Measurements from ENCODE around the gene EFCAB13. TPM values are rescaled to one million over a fixed set of nuclear protein-coding genes. Genes with fewer than 3 reads are reported as not detected.
A peak's percentile ranks its signal among the peaks of the same experiment; 100 is the strongest.

Gene EFCAB13
- total RNA-seq, 2 experiments from 2014 or later: 12.6 to 13.5 TPM

GRCh38 chr17:47317119-47317518 lies 6.6 kb upstream of the EFCAB13 start:
- no peak overlapping the region for H3K27ac ChIP-seq (ENCODE audit: low read depth in 1 of 2, low read length in 2 of 2)
- Mint-ChIP-seq H3K4me3 (no peak overlapping the region), H3K4me1 (ENCODE audit: low read depth) (no peaks in the 10 kb centered on the region), H3K27me3 (no peaks in the 10 kb centered on the region), H3K27ac (no peak overlapping the region), H3K9me3 (no peaks in the 10 kb centered on the region), H3K36me3 (ENCODE audit: low read depth) (no peaks in the 10 kb centered on the region)
- DNase-seq (no peak), ATAC-seq (ENCODE audit: poor library complexity) (no peak)
- H3K4me1 ChIP-seq (ENCODE audit: insufficient read depth, low read length): no peaks in the 10 kb centered on the region
- CTCF ChIA-PET: no interaction called here
- H3K9me3 ChIP-seq (ENCODE audit: control insufficient read depth in 1 of 2, insufficient read depth in 1 of 2, low read length in 2 of 2): no peaks in the 10 kb centered on the region
- intact Hi-C loops (cut with DNase I, micrococcal nuclease): no loop called here
- TF ChIP-seq CTCF (IDR thresholded peaks at IDR 0.05): no peak
- H3K27me3 ChIP-seq (ENCODE audit: control insufficient read depth in 1 of 2, insufficient read depth in 2 of 2, low read length in 2 of 2): no peaks in the 10 kb centered on the region
- POLR2A ChIA-PET: interaction anchor here (0.6 kb wide), 1 partner anchor 458 kb away, joined by 3 read pairs; no protein-coding TSS in a partner anchor
- no peak overlapping the region for H3K4me3 ChIP-seq (ENCODE audit: low read length)
- H3K36me3 ChIP-seq (ENCODE audit: insufficient read depth, low read length): no peaks in the 10 kb centered on the region

GRCh38 chr17:47318197-47318918 lies 5.4 kb upstream of the EFCAB13 start:
- TF ChIP-seq CTCF (IDR thresholded peaks at IDR 0.05): no peak
- H3K9me3 Mint-ChIP-seq: no peaks in the 10 kb centered on the region
- intact Hi-C loops (cut with DNase I, micrococcal nuclease): no loop called here
- Histone ChIP-seq H3K27ac (ENCODE audit: low read depth in 1 of 2, low read length in 2 of 2) (no peak overlapping the region), H3K4me3 (ENCODE audit: low read length) (no peak overlapping the region), H3K9me3 (ENCODE audit: control insufficient read depth in 1 of 2, insufficient read depth in 1 of 2, low read length in 2 of 2) (no peaks in the 10 kb centered on the region), H3K27me3 (ENCODE audit: control insufficient read depth in 1 of 2, insufficient read depth in 2 of 2, low read length in 2 of 2) (no peaks in the 10 kb centered on the region), H3K36me3 (ENCODE audit: insufficient read depth, low read length) (no peaks in the 10 kb centered on the region), H3K4me1 (ENCODE audit: insufficient read depth, low read length) (peaks cover 3% of the 10 kb centered on the region)
- POLR2A ChIA-PET: no interaction called here
- ATAC-seq (ENCODE audit: poor library complexity) (no peak), DNase-seq (no peak)
- H3K27me3 Mint-ChIP-seq: no peaks in the 10 kb centered on the region
- no peak overlapping the region for H3K4me3 Mint-ChIP-seq
- no peak overlapping the region for H3K27ac Mint-ChIP-seq
- CTCF ChIA-PET: no interaction called here
- H3K36me3 Mint-ChIP-seq (ENCODE audit: low read depth): no peaks in the 10 kb centered on the region
- peaks cover 4% of the 10 kb centered on the region for H3K4me1 Mint-ChIP-seq (ENCODE audit: low read depth)

- no peak for ATAC-seq (ENCODE audit: poor library complexity)
- no peak for TF ChIP-seq CTCF (IDR thresholded peaks at IDR 0.05)
- POLR2A ChIA-PET: no interaction called here
- no peak for DNase-seq
- H3K36me3 Mint-ChIP-seq (ENCODE audit: low read depth): peaks cover 11% of the 10 kb centered on the region
- CTCF ChIA-PET: no interaction called here
- peaks cover 14% of the 10 kb centered on the region for H3K4me1 Mint-ChIP-seq (ENCODE audit: low read depth)
- no peaks in the 10 kb centered on the region for H3K9me3 Mint-ChIP-seq
- no peaks in the 10 kb centered on the region for H3K27me3 ChIP-seq (ENCODE audit: control insufficient read depth in 1 of 2, insufficient read depth in 2 of 2, low read length in 2 of 2)
- no peaks in the 10 kb centered on the region for H3K9me3 ChIP-seq (ENCODE audit: control insufficient read depth in 1 of 2, insufficient read depth in 1 of 2, low read length in 2 of 2)
- no peak overlapping the region for H3K4me3 ChIP-seq (ENCODE audit: low read length)
- no peak overlapping the region for H3K27ac Mint-ChIP-seq
- intact Hi-C loops (cut with DNase I, micrococcal nuclease): no loop called here
- peaks cover 16% of the 10 kb centered on the region for H3K4me1 ChIP-seq (ENCODE audit: insufficient read depth, low read length)
- H3K36me3 ChIP-seq (ENCODE audit: insufficient read depth, low read length): no peaks in the 10 kb centered on the region
- no peak overlapping the region for H3K27ac ChIP-seq (ENCODE audit: low read depth in 1 of 2, low read length in 2 of 2)
- no peaks in the 10 kb centered on the region for H3K27me3 Mint-ChIP-seq
- peak overlapping the region; percentile 72 for H3K4me3 Mint-ChIP-seq
These were observed 2.8 kb upstream of the EFCAB13 start for GRCh38 chr17:47320879-47321502.

Data from CD4-positive, alpha-beta T cell (primary cell).